GM10847 (cell line): ENCODE measurements around the gene UGT1A9.

ENCODE experiments used
- POLR2A ChIP-seq: IDR thresholded peaks from 2 replicates; pipeline ENCODE4 v1.6.1; 2011; ENCODE audit not compliant: insufficient read length; ENCODE audit errors: extremely low read depth

Gene UGT1A9

DNA sequence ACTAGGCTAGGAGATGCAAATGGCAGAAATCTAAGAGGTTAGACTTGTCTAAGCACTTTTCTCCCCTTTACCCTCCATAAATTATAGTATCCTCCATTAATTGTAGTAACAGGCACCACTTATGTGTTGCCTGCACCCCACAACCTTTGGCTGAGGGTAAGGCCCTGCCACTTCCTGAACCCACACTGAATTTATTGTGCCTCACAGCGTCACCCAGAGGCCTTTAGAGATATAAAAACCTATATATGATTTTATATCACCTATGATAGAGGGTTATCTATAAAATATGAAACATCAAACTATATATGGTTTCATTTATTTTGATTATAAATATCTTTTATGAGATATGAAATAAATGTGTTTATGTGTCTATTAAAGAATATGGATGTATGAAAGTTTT, 2.6 kb downstream of the UGT1A9 start:
- TF ChIP-seq POLR2A = no peak

DNA sequence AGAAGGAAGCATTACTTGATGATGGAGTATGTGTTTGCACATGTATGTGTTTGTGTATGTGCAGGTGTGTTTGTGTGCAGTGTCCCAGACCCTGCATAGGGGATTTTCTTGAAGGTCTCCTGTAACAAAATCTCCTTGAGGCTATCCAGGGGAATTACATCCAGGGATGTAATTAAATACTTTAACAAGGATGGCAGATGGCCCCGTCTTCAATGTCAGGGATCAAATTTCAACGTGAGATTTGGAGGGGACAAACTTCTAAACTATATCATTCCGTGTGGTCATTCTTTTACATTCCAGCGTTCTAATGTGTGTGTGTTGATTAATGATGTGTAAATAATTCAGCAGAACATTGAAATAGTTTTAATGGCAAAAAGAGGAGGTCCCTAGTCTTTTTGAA, 3.3 kb downstream of the UGT1A9 start:
- no peak for TF ChIP-seq POLR2A

GRCh38 chr2:233676046-233676445, 4.3 kb downstream of the UGT1A9 start:
- TF ChIP-seq POLR2A = no peak

- no peak for TF ChIP-seq POLR2A
Observed at GRCh38 chr2:233679196-233679595, 7.5 kb downstream of the UGT1A9 start.

DNA sequence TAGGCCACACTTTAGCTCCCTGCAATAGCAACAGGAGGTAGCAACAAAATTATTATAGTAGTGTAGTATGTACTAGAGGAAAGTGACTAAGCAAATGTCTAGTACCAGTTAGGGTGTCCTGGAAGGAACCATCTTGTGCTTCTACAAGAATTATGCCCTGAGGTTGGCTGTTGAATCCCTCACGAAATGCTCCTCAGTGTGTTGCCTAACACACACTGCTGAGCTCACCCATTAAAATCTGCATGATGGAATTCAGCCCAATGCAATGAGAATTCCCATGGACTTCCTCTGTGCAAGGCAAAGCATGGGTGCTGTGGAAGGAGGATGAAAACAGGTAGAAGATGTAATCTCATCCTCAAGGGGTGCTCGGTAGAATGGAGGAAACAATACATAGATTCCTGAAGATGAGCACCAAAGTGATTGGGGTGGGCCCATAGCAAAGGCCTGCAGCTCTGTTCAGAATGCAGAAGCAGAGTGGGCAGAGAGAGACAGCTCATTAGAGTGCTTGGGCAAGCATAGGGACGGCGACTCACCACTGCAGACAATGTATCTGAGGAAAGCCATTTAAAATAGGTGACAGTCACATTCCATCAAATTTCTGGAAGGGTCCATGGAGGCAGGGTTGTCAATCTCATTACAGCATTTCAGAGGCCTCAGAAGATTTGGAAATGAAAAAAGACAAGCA, 8.8 kb downstream of the UGT1A9 start:
- no peak for TF ChIP-seq POLR2A

DNA sequence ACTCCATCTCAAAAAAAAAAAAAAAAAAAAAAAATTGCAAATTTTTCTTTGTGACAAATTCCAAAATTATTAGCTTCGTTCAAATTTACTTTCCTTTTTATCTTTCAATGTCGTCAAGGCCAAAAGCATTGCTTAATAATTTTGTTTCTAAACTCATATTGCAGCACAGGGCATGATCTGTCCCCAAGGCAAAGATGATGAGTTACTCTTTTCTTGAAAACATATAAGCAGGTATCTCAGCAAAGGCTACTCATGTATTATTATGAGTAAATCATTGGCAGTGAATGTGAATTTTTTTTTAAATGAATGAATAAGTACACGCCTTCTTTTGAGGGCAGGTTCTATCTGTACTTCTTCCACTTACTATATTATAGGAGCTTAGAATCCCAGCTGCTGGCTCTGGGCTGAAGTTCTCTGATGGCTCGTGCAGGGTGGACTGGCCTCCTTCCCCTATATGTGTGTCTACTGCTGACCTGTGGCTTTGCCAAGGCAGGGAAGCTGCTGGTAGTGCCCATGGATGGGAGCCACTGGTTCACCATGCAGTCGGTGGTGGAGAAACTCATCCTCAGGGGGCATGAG, 9.9 kb downstream of the UGT1A9 start, which contains the start of gene UGT1A7:
Gene UGT1A7, plus strand, starts transcription at position 381 of the 579 bp plus-strand sequence. Its CDS starts 37 bp downstream, at position 418.
- no peak for TF ChIP-seq POLR2A

- no peak for TF ChIP-seq POLR2A
Observed at GRCh38 chr2:233684640-233685039, 12.9 kb downstream of the UGT1A9 start.

DNA sequence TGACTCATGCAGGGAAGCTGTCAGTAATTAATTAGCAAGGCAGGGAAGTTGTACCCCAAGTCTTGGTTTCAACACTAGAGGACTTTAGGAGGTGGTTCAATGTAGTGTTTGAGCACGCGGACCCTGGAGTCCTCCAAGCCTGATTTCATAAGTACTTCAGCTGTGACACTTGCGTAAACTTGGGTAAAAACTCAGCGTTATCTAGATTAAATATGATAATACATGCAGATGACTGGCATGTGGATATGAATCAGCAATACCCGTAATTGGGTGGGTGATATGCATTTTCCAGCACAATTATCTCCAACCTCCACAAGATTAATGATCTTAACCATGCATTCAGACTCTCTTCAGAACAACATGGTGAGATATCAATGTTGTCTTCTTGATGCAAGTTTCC, 15.2 kb downstream of the UGT1A9 start:
- TF ChIP-seq POLR2A = no peak

GRCh38 chr2:233688341-233688740, 16.6 kb downstream of the UGT1A9 start:
- no peak for TF ChIP-seq POLR2A

GRCh38 chr2:233689031-233689430, 17.3 kb downstream of the UGT1A9 start:
- no peak for TF ChIP-seq POLR2A

GRCh38 chr2:233689501-233689900, 17.8 kb downstream of the UGT1A9 start:
- no peak for TF ChIP-seq POLR2A

DNA sequence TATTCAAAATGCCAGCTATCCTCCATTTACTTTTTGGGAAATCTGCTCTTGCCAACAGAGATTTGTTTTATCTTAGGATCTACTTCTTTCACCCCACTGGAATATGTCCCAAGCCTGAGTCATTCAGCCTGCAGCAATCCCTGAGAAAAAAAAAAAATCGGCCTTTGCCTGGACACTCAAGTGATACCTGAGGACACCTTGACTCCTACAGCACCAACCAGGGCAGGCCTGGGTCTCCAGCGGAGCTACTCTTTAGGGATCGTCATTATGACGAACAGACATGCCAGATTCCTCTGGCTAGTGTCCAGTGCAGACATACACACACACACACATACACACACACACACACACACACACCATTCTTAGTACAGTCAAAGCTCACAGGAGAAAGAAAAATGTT, 18.7 kb downstream of the UGT1A9 start:
- TF ChIP-seq POLR2A = no peak

- no peak for TF ChIP-seq POLR2A
Observed at GRCh38 chr2:233691443-233692433, 20.0 kb downstream of the UGT1A9 start.

GRCh38 chr2:233692648-233693047, 20.9 kb downstream of the UGT1A9 start, which contains the start of gene UGT1A6:
Gene UGT1A6, plus strand, starts transcription at chr2:233692890. Its CDS starts 115 bp downstream, at chr2:233693005.
- TF ChIP-seq POLR2A = no peak

DNA sequence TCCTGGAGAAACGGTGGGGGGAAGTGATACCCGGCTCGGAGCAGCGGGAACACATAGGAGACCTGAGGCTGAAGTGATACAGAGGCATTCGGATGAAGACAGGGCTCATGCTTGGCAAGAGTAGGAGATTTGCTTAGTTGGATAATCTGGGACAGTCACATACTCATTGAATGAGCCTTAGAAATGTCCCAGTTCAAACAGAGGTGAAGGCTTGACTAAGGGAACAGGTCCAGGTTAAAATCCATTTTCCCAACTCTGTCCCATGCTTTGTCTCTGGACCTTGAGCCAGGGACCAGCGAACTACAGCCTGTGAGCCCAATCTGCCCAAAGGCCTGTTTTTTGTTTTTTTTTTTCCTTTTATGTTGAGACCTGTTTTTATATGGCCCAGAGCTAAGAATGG, 22.3 kb downstream of the UGT1A9 start:
- no peak for TF ChIP-seq POLR2A

GRCh38 chr2:233698740-233699139, 27.0 kb downstream of the UGT1A9 start:
- no peak for TF ChIP-seq POLR2A
